K562 (cell line): ENCODE data around the gene AP3S2. TPM values are rescaled to one million over a fixed set of nuclear protein-coding genes. Genes with fewer than 3 reads are reported as not detected.

ENCODE experiments used
- ATAC-seq: fragments of 200-7000 bp; cut with Tn5 transposase; 3 replicates; pipeline ENCODE4 v1.9.1; 2020; ENCODE audit warnings: moderate library complexity
- BruUV-seq: library from RNA; stranded (reverse); fragments of 400-500 nt; replicated peaks from 2 replicates; lab custom pipeline; 2021; lab: Mats Ljungman, UMichigan
- CTCF ChIA-PET: fragments of 300-600 bp; formaldehyde crosslinking; extraction: SDS; loops from one replicate; lab custom pipeline; 2021; ENCODE audit warnings: low intra/inter-chr PET ratio; lab: Yijun Ruan, JAX
- POLR2A ChIA-PET: fragments of 300-600, 350-650 bp; sonication (Branson Sonifier 250); formaldehyde crosslinking; extraction: SDS; loops from one replicate; lab custom pipeline; 2021; ENCODE audit warnings: antibody characterized with exemption, inconsistent platforms; lab: Yijun Ruan, JAX
- DNase-seq, 4 experiments: peaks; one replicate each; pipeline versions ENCODE4 v3.0.0 to v3.0.0-alpha.2; 2011 to 2018; ENCODE audit warnings: low spot score in 3 of 4, mixed read lengths in 3 of 4; ENCODE audit errors: extremely low read depth in 1 of 4
- FAIRE-seq: peaks from 2 replicates; lab custom pipeline; 2011; peaks lifted over from hg19 to GRCh38; lab: Jason Lieb, UNC
- H2AFZ ChIP-seq: 2 replicates; pipeline ENCODE4 v1.6.0; 2011; ENCODE audit warnings: low read depth, low read length, control low read depth, inconsistent platforms
- H3K27ac ChIP-seq: fragments of 200-600 bp; 3 replicates; pipeline ENCODE4 v1.8.0; 2011; ENCODE audit warnings: low read depth, mild to moderate bottlenecking, control low read depth, inconsistent platforms, low read length, moderate library complexity, mixed read lengths; ENCODE audit errors: extremely low read depth
- H3K27me3 ChIP-seq, 2 experiments: fragments of 300-600 bp in 1 of 2; 2 replicates in 1 of 2; 3 replicates in 1 of 2; pipeline versions ENCODE4 v1.6.0 to v1.8.0; 2011; ENCODE audit warnings: inconsistent platforms in 2 of 2, low read length in 2 of 2, mild to moderate bottlenecking in 1 of 2, mixed read lengths in 1 of 2, moderate library complexity in 1 of 2; ENCODE audit not compliant: control insufficient read depth in 2 of 2, insufficient read depth in 2 of 2
- H3K36me3 ChIP-seq: fragments of 300-600 bp; 3 replicates; pipeline ENCODE4 v1.8.0; 2011; ENCODE audit warnings: mild to moderate bottlenecking, low read length, inconsistent platforms; ENCODE audit not compliant: control insufficient read depth, insufficient read depth
- H3K4me1 ChIP-seq, 2 experiments: fragments of 200-600 bp in 1 of 2; replicated peaks in 1 of 2; 2 replicates in 1 of 2; 3 replicates in 1 of 2; pipeline versions ENCODE4 v1.5.1 to v1.8.0; 2011; ENCODE audit warnings: inconsistent platforms in 2 of 2, low read length in 2 of 2, mild to moderate bottlenecking in 1 of 2, mixed read lengths in 1 of 2, moderate library complexity in 1 of 2; ENCODE audit not compliant: control insufficient read depth in 2 of 2, insufficient read depth in 2 of 2
- H3K4me2 ChIP-seq: 2 replicates; pipeline ENCODE4 v1.6.1; 2011; ENCODE audit warnings: low read length, control low read depth, inconsistent platforms, mixed read lengths; ENCODE audit not compliant: insufficient read depth
- H3K4me3 ChIP-seq: fragments of 200-600 bp; sonication (generic), shearing (Covaris generic); 2 replicates; pipeline ENCODE4 v1.5.1; 2016; ENCODE audit warnings: control low read depth, inconsistent platforms
- H3K79me2 ChIP-seq: fragments of 200-600 bp; 3 replicates; pipeline ENCODE4 v1.8.0; 2011; ENCODE audit warnings: low read length, inconsistent platforms; ENCODE audit not compliant: control insufficient read depth, insufficient read depth
- H3K9ac ChIP-seq, 2 experiments: 2 replicates each; pipeline versions ENCODE4 v1.6.0 to v1.6.1; 2011; ENCODE audit warnings: low read depth in 2 of 2, low read length in 2 of 2, control low read depth in 1 of 2, inconsistent platforms in 1 of 2, mild to moderate bottlenecking in 1 of 2, mixed read lengths in 1 of 2; ENCODE audit not compliant: insufficient read depth in 1 of 2
- H3K9me1 ChIP-seq: one replicate; pipeline ENCODE4 v1.6.0; 2011; ENCODE audit warnings: inconsistent platforms, mild to moderate bottlenecking, low read length, moderate library complexity; ENCODE audit not compliant: control insufficient read depth, insufficient read depth
- H3K9me3 ChIP-seq: replicated peaks from 2 replicates; pipeline ENCODE4 v1.5.1; 2011; ENCODE audit warnings: low read depth, low read length, inconsistent platforms; ENCODE audit not compliant: control insufficient read depth, insufficient read depth
- H4K20me1 ChIP-seq: replicated peaks from 2 replicates; pipeline ENCODE4 v1.6.1; 2011; ENCODE audit warnings: low read length, inconsistent platforms, mixed read lengths; ENCODE audit not compliant: control insufficient read depth, insufficient read depth
- POLR2G ChIP-seq: fragments of 200-400 bp; formaldehyde crosslinking; IDR thresholded peaks from 2 replicates; pipeline ENCODE4 v1.6.1; 2017; ENCODE audit warnings: low read depth, mild to moderate bottlenecking, antibody characterized with exemption, low read length, moderate library complexity
- SAFB ChIP-seq: fragments of 200-400 bp; formaldehyde crosslinking; IDR thresholded peaks from 2 replicates; pipeline ENCODE4 v1.6.1; 2017; ENCODE audit warnings: low read depth, low read length, borderline replicate concordance
- TBP ChIP-seq: optimal IDR thresholded peaks from 2 replicates; pipeline ENCODE3; 2011; ENCODE audit warnings: low read depth, low read length, improper control_type of control experiment
- ZBTB33 ChIP-seq: sonication (generic); formaldehyde crosslinking; IDR thresholded peaks from 2 replicates; pipeline ENCODE4 v1.8.1; 2023; ENCODE audit warnings: mild to moderate bottlenecking, missing genetic modification reagents
- ZFP36 ChIP-seq: fragments of 150-350 bp; IDR thresholded peaks from 2 replicates; pipeline ENCODE4 v1.6.1; 2018; ENCODE audit warnings: low read length, low read depth; ENCODE audit not compliant: partially characterized antibody
- WGBS: fragments of 100-300 bp; shearing (Covaris generic); methylation state at CpG from one replicate; pipeline ENCODE4 v1.1.6; 2016; ENCODE audit warnings: low coverage, mixed read lengths; ENCODE audit not compliant: insufficient coverage; ENCODE audit errors: missing lambda C conversion rate; 5-methylcytosine and 5-hydroxymethylcytosine counted together
- in situ Hi-C: fragments of 300-500 bp; cut with MboI; formaldehyde crosslinking; loops from 4 replicates; pipeline ENCODE4 v1.15.0; 2018; ENCODE audit warnings: inconsistent platforms, mixed read lengths
- intact Hi-C: fragments of 100-400 bp; cut with micrococcal nuclease; formaldehyde crosslinking; loops from 2 replicates; pipeline ENCODE4 v1.14.2; 2022
- polyA plus RNA-seq, 8 experiments: library from polyadenylated mRNA; depleted of rRNA in 4 of 8; stranded (reverse) in 5 of 8; unstranded in 3 of 8; fragments of >200 nt; fragmentation: Nextera tagmentation in 2 of 8; fragmentation: Illumina TruSeq in 1 of 8; extraction: Ambion mirVana in 2 of 8; extraction: Trizol in 1 of 8; gene quantifications; 2 replicates each; pipeline versions ENCODE4 v1.2.1 to v1.2.3, GENCODE V29; 2011 to 2014; ENCODE audit warnings: inconsistent platforms in 1 of 8, missing spikeins in 1 of 8
- total RNA-seq, 7 experiments: library from RNA; depleted of rRNA in 6 of 7; stranded (reverse); fragments of >200 nt in 6 of 7; fragmentation: Illumina TruSeq in 2 of 7; extraction: Trizol in 2 of 7; gene quantifications; 2 replicates each; pipeline versions ENCODE4 v1.2.1 to v1.2.3, GENCODE V29; 2011 to 2021; ENCODE audit warnings: low replicate concordance in 1 of 7

Gene AP3S2
- total and polyA plus RNA-seq, 9 of the 15 experiments (the other 6 are each of a cell fraction or from before 2014, with no cell fraction given) = 16.4 to 54.1 (median 37.4) TPM

- WGBS = 57% methylated on average over 22 of the region's 24 CpGs
- Histone ChIP-seq H3K4me3 (no peak overlapping the region), H3K9me1 (no peaks in the 10 kb centered on the region), H2AFZ (peak overlapping the region; percentile 46; the same call in 1 of the 2 replicates), H3K27me3 (peaks cover 0 to 7% of the 10 kb centered on the region in 2 experiments; a peak in 1 of 5 replicates), H3K27ac (no peak overlapping the region), H3K36me3 (no peaks in the 10 kb centered on the region), H3K79me2 (no peaks in the 10 kb centered on the region), H4K20me1 (peaks cover 2% of the 10 kb centered on the region; the same call in 1 of the 2 replicates), H3K4me2 (no peak overlapping the region), H3K9me3 (no peaks in the 10 kb centered on the region), H3K9ac (peak overlapping the region in 1 of 2 experiments; percentile 48; a peak in 1 of 4 replicates), H3K4me1 (peaks cover 0 to 49% of the 10 kb centered on the region in 2 experiments; a peak in 3 of 5 replicates)
- ChIA-PET CTCF (no interaction called here), POLR2A (interaction anchor here (0.6 to 1.5 kb wide), 3 partner anchors 8 to 47 kb away, joined by 3 to 5 read pairs (median 4); partner anchors contain the start of gene ANPEP)
- DNase-seq (no peak), ATAC-seq (peak; percentile 44), FAIRE-seq (no peak)
- BruUV-seq = no TSS peak
- TF ChIP-seq TBP (no peak), SAFB (no peak), ZBTB33 (CRISPR knock-in tag) (peak; percentile 71), ZFP36 (peak; percentile 22), POLR2G (0 out of 2 replicates have a peak, but pooled peaks have one; percentile 16)
- in situ Hi-C loops (no loop called here), intact Hi-C loops (no loop called here)
These were observed 90.6 kb downstream of the AP3S2 start for GRCh38 chr15:89802986-89803824.
